HG03066 (cell line): Measurements from ENCODE around the gene TPCN2.
A peak's percentile ranks its signal among the peaks of the same experiment; 100 is the strongest.

Source experiments
- ATAC-seq: cut with Tn5 transposase; IDR thresholded peaks from one replicate; pipeline ENCODE4 v1.9.1; 2021; ENCODE audit warnings: low read depth; ENCODE audit not compliant: unreplicated experiment

Gene TPCN2

DNA sequence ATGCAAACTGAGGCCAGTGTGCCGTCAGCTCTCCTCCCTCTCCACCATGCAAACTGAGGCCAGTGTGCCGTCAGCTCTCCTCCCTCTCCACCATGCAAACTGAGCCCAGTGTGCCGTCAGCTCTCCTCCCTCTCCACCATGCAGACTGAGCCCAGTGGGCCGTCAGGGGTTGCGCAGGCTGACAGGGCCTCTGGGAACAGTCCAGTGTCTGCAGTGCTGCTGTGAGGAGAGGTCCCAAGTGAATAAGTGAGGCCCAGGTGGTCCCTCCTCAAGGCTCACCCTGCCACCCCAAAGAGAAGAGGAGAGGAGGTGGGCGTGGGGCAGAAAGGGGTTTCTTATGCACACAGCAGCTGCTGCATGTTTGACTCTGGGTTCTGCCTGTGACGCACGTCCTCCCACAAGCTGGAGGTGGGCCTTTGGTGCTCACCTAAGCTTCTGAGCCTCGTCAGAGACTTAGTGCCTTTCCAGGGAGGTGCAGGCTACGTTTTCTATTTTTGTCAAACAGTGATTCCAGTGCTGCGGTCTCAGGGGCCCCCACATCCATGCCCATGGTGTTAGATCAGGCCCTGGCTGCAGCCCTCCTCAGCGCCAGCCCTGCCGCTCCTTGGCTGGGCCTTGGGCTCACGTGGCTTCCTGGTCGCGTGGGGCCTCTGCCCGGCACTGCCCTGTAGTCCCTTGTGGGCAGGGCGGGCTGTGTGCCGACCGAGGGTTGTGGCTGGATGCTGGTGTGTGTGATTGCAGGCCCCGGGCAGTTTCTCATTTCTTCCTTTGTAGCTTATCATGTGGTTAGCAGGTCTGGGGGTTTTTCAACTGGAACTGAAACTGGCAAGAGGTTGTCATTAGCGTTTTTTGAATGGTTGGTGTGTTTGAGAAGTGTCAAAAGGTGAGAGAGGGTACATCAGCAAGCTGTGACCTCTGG, 7.1 kb downstream of the TPCN2 start:
- peak; percentile 74 for ATAC-seq

DNA sequence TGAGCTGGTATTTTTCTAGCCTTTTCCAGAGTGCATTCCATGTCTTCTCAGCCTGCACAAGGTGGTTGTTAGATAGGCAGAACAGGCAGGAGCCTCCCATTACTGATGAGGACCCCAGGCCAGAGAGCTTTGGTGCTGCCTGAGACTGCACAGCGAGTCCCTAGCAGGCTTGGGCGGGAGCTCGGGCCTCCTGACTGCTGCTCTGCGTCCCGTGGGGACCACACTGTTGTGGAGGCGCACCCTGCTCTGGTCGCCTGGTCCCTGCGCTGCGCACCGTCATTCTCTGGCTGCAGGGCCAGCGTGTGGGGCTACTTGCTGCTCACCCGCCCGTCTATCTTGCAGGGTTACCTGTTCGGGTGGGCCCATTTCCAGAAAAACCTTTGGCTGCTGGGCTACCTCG, 8.5 kb downstream of the TPCN2 start:
- no peak for ATAC-seq

DNA sequence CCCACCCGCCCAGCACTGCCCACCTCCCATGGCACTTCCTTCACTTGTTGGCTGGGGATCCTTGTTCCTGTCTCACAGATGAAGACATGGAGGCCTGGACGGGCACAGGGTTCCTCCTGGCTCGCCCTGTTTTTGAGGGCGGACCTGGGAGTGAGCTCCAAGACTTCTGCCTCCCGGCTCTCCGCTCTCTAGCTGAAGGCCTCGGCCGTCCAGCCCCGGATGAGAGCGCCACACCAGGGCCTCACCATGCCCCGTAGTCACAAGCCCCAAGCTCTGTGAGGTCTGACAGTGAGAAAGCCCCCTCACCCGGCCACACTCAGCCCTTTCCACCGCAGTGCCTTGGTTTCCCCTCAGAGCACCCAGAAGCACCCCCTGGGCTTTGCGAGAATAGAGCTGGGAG, 9.1 kb downstream of the TPCN2 start:
- no peak for ATAC-seq

DNA sequence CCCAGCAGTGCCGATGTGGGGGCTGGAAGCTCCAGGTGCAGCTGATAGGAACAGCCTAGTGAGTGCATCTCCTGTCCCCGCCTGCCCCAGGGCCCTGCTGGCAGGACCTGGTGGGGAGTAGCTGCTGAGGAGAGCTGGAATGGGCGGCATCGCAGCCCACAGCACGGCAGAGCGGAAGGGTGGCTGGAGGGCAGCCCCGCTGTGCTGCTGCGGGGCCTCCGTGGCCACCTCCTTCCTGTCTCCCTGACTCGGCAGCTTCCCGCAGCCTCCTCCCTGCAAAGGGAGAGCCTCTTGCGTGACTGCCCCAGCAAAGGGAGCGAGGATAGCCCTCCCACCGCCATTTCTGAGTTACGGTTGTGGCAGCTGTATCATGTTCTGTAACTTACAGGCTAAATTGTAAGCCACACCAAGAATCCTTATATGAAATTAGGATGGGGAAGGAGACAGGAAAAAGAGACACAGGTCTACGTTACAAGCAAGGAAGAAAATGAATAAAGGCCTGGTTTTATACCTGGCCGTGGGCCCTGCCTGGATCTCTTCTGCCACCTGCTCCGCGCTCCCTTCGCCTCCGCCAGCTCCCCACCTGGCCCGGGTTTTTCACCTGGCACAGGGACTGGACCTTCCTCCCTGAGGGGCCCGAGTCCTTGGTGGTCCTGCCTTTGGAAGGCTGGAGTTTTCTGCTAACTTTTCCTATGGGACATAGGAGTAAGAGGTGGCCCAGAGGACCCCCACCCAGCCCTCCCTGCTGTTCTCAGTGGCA, 10.0 kb downstream of the TPCN2 start:
- no peak for ATAC-seq

DNA sequence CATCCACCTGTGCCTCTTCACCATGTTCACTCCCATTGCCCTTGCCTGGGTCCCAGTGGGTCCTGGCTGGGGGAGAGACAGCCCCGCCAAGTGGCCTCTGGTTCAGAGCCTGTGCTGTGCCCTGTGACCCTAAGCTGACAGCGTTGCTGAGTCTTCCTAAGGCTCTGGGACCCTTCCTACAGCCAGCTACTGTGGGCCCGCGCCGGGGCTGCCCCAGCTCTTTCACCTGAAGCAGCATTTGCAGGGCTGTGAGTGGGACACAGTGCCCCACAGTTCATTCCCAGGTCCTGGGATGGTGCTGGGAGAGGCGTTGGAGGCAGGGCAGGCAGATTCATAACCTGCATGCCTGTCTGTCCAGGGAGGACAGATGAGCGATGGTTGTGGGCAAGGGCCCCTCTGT, 10.7 kb downstream of the TPCN2 start:
- ATAC-seq = no peak

DNA sequence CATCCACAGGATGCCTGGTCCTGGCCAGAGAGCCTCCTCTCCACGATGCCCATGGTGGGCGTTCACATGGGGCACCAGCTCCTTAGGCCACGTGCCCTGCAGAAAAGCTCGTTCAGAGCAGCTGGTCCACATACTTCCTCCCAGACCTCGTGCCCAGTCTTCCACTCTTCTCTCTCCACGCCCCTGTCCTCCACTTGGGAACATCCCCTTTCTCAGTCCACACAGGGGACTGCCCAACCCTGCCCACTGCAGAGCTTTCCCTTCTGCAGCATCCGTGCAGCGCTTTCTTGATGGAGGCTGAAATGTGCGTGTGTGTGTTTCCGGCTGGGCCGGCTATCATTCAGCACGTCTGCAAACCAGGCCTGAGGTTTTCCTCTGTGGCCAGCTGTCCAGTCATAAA, 11.3 kb downstream of the TPCN2 start:
- ATAC-seq = no peak

DNA sequence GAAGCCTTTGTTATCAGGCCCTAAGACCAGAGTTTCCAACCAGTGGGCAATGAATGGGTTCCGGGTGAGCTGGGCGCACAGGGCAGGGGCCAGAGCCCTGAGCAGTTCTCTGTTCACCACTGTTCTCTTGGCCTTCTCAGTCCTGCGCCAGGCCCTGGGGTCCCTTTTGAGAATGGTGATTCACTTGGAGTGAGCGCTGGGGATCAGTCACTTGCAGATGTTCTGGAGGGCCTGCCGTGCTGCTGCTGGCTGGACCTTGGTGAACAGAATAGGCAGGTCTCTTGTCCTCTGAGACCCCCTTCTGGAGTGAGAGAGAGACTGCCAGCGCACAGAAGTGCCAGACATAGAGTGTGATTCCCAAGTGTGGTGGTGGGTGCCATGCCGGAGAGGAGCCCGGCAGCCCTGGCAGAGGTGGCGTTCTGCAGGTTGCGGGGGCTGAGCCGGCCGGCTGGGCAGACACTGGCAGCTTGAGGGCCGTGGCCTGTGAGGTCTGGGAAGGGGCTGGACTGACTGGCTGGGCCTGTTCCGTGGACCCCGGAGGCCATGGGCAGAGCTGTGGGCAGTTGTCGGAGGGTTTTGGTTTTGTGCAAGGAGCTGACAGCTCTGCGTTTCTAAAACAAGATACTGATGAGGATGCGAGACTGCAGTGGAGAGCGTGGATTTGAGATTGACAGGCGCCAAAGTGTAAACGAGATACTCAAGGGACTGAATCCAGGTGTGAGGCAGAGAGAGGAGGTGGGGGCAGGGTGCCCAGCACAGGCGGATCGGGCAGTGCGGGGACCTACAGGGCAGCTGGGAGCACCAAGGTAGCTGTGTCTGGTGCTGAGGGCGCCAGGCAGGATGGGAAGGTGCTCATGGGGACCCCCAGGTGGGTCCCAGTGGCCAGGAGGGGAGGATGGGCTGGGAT, 12.3 kb downstream of the TPCN2 start:
- ATAC-seq = no peak

DNA sequence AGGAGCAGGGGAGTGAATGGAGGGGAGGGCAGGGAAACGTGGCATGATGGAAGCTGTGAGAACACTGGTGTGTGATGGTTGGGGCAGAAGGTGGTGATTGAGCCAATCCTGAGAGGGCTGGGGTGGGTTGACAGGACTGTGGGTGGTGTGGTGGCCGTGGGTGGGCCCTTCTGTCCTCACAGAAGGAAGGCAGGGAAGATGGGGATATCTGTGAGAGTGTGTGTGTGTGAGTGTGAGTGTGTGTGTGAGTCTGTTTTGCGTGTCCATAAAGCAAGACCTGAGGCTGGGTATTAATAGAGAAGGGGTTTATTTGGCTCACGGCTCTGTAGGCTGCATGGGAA, 13.0 kb downstream of the TPCN2 start:
- no peak for ATAC-seq

DNA sequence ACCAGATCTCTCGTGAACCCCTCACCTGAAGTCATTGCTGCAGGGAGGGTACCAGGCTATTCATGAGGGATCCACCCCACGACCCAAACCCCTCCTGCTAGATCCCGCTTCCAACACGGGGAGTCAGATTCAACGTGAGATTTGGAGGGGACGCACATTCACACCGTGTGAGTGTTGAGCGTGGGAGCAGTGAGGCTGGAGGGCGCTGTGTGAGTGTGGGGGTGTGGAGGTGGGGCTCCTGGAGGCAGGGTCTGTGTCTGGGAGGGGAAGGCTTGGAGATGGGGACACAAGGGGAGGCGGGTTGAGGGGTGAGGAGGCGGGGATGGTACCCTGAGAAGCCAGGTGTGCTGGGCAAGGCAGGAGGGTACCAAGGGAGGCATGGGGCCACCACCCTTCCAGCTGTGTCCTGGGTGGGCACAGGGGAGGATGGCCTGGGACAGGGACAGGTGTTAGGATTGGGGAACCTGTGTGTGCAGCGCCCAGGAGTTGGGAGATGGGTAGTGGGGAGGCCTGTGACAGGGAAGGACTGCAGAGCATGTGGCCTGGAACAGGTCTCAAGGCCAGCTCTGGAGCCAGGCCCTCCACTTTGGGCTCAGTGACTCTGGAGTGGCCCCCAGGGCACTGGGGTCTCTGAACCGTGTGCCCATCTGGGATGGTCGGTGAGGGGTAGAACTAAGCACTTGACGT, 13.6 kb downstream of the TPCN2 start:
- ATAC-seq = no peak

DNA sequence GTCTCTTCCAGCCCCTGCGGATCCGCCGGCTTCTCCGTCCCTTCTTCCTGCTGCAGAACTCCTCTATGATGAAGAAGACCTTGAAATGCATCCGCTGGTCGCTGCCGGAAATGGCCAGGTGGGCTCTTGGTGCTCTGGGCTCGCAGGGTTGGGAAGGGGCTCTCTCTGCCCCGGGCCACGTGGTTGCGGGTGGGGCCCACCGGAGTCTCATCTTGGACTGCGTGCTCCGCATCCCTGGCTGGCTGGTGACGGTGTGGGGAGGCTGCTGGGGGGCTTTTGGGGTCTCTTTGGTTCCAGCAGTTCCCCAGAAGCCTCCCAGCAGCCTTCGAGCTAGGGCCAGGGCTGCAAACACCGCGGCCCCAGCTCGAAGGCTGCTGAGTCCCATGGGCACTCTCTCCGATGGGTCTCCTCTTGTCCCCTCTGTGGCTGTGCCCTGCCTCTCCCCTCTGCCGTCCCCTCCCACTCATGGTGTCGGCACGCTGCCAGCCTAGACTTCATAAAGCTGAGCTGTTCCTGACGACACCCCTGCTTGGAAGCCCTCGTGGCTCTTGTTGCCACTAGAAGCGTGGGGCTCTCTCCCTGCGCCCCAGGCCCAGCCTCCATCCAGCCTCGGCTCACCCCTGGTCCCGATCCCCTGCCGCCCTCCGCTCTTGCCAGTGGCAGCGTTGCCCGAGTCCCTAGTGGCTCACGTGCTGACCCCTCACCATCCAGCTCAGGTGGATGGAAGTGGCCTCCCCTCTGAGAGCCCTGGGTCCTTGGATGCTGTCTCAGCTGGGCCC, 14.3 kb downstream of the TPCN2 start:
- ATAC-seq = no peak

DNA sequence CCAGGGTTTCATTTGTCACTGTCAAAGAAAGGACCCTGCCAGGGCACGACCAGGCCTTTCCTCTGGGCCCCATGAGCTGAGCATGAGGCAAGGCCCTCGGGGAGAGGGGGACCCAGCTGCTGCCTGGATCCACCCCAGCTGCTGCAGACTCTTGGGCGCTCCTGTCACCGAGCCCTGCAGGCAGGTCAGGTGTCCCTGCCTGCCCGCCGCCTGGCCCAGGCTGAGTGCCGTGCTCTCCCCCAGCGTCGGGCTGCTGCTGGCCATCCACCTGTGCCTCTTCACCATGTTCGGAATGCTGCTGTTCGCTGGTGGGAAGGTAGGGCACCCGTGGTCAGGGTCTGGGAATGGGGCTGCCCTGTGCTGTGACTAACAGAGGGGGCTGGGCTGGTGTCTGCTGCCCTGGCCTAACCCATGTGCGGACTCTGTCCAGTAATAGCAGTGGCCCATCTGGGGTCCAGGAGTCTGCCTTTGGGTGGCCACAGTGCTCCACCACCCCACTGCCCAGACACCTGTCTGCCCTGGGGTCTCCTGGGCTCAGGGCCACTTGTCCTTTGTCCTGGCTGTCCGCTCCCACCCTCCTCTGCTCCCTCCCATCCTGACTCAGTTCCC, 15.0 kb downstream of the TPCN2 start:
- no peak for ATAC-seq

DNA sequence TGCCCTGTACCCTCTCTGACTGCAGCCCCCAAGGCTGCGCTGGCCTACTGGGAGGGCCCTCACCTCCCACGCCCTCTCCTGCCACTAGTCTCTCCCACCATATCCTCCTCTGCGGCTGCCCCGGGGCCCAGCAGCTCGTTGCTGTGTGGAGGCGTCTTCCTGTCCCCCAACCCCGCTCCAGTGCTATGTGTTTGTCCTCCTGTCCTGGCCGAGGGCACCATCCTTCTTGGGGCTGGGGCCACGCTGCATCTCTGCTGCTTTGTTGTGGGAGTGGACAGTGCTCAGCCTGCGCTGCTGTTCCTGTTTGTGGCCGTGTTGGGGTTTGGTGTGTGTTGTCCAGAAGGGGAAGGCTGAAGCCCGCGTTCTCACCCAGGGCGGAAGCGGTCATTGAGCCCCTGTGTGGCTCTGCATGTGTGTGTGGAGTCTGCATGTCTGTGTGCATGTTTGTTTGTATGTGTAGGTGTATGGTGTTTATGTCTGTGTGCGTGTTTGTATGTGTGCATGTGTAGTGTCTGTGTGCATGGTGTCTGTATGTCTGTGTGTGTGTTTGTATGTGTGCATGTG, 15.7 kb downstream of the TPCN2 start:
- no peak for ATAC-seq

DNA sequence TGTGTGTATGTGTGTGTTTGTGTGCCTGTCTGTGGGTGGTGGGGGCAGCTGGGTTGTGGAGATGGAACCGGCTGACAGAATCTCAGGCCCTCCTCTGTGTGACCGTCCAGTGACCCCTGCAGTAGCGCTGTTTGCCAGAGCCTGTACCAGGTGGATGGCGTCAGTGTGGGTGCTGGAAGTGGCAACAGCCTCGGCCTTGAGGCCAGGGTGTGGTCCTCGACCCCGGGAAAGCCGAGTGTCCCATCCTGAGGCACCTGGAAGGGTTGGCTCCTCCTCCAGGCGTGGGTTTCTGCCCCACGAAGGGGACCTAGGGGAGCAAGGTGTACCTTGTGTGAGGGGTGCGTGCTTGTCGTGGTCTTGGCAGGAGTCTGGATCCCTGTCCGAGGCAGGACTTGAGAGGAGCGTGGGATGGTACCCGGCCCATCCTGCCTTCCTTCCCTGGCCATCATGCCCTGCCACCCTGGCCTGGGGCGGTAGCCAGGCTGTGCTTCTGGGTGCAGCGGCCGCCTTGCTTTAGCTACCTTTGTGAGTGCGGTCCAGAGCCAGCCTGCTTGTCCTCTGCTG, 16.5 kb downstream of the TPCN2 start:
- no peak for ATAC-seq

DNA sequence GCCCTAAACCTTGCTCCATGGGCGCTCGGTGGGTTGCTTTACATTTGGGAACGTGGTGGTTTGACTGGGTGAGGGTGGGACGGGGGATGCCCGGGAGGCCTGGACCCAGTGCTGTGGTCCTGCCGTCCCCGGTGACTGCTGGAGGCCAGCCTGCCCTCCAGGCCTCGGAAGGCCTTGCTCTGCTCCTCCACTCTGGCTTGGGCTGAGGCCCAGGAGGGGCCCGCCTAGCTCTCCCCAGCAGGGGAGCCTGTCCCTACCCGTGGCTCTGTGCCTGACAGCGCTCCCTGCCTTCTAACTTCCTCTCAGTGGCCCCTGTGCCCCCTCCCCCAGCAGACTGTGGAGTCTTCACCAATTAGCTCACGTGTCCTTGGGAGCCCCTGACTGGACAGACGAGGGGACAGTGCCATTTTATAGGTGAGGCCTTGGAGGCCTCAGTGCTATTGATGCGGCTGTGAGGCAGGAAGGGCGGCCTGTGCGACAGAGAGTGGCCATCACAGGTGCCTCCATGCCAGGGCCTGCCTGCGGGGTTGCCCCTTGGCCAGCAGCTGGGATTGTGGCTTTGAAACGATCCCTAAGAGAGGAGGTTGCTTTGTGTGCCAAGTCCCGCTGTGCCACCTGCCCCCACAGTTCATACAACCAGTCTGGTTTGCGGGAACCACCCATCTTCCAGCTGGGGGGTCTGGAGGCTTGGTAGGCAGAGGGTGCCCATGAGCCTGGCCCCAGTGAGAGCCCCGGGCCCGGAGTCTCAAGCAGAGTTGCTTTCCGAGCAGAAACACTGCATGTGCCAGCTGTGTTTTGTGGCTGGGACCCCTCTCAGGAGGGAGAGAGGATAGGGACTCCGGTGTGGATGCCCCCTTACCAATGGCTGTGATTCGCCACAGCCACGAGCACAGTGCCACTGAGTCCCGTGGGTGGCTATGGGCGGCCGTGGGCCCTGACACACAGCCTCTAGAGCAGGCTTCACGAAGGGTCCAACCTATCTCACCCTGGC, 17.7 kb downstream of the TPCN2 start:
- ATAC-seq = no peak

DNA sequence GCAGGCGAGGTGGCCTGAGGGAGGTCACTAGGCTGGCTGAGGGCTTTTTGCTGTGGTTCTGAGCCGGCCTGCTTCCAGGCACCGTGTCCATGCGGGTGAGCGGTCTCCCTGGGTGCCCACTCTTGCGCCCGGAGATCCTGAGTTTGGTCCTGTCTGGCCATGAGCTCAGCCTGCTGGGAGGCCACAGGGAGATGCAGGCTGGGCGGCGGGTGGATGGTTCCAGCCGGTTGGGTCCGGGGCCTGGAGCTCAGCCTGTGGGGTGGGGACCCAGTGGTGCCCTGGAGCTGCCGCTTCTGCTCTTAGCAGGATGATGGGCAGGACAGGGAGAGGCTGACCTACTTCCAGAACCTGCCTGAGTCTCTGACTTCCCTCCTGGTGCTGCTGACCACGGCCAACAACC, 18.5 kb downstream of the TPCN2 start:
- ATAC-seq = no peak

DNA sequence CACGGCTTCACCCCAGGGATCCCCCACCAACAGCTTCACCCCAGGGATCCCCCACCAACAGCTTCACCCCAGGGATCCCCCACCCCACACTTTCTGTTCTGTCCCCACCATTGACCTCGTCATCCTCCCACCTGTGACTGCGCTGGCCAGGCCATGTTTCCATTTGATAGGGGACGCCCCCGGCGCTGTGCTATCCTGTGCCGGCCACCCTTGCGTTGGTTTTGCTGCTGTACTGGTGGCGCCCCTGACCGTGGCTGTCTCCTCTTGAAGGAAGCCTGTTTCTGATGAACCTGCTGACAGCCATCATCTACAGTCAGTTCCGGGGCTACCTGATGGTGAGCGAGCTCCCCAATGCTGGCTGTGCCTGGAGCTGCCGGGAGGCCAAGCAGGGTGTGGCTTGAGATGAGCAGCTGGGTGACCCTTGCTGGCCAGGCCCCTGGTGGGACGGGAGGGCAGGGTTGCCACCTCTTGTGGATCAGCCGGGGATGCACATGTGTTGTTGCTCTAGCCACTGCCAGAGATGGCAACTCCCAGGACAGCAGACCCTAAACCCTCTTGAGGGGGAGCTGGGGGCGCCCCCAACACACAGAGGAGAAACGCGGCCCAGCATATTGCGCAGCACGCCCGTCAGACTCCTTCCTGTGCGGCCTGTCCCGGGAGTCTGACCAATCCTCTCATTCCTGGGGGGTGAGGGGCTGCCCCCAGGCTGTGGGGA, 22.5 kb downstream of the TPCN2 start:
- ATAC-seq = no peak

DNA sequence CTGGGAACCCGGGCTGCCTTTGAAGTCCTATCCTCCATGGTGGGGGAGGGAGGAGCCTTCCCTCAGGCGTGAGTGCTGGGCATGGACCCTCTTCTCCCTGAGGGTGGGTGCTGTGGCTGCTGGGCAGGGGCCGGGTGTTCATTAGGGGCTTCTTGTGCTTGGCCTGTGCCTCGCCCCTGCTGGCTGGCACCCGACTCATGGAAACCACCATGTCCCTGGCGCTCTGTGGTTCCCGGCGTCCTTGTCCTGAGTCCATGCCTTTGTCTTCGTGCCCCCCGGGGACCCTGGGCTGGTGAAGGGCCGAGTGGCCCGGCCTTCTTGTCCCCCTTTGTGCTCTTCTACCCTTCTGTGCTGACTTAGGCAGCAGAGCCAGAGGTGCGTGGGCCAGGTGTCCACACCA, 23.2 kb downstream of the TPCN2 start:
- no peak for ATAC-seq
